Adrenal gland (tissue), 5 donors: ENCODE results near the gene MYO1E.

Source experiments
- POLR2A ChIP-seq, 2 donors: fragments of 450-650 bp; IDR thresholded peaks; one replicate each; pipeline ENCODE4 v1.6.1; 2017; ENCODE audit warnings: antibody characterized with exemption in 2 of 2, mild to moderate bottlenecking in 2 of 2, moderate library complexity in 1 of 2
- TF ChIP-seq, protein P1 (sequence below), 6 experiments: fragments of 450-650 bp in 4 of 6; fragments of 200-600 bp in 2 of 6; sonication (generic) in 1 of 6; IDR thresholded peaks; 1 replicate in 5 of 6; 2 replicates in 1 of 6; pipeline versions ENCODE4 v1.5.1 to v1.8.0; 2016 to 2021; ENCODE audit warnings: antibody characterized with exemption in 6 of 6, mild to moderate bottlenecking in 2 of 6, moderate library complexity in 1 of 6
- donor health status: DM: no; HTN: no; CAD: no.

- TF ChIP-seq, protein P1, sequence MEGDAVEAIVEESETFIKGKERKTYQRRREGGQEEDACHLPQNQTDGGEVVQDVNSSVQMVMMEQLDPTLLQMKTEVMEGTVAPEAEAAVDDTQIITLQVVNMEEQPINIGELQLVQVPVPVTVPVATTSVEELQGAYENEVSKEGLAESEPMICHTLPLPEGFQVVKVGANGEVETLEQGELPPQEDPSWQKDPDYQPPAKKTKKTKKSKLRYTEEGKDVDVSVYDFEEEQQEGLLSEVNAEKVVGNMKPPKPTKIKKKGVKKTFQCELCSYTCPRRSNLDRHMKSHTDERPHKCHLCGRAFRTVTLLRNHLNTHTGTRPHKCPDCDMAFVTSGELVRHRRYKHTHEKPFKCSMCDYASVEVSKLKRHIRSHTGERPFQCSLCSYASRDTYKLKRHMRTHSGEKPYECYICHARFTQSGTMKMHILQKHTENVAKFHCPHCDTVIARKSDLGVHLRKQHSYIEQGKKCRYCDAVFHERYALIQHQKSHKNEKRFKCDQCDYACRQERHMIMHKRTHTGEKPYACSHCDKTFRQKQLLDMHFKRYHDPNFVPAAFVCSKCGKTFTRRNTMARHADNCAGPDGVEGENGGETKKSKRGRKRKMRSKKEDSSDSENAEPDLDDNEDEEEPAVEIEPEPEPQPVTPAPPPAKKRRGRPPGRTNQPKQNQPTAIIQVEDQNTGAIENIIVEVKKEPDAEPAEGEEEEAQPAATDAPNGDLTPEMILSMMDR (IDR thresholded peaks at IDR 0.05), result no peak
- TF ChIP-seq POLR2A (IDR thresholded peaks at IDR 0.05), result no peak
Measured at GRCh38 chr15:59157396-59157795, 215.3 kb downstream of the MYO1E start.
